Gastrocnemius medialis (tissue), 4 donors: Measurements from ENCODE around the gene RALY.

Experiments
- POLR2A ChIP-seq, 2 donors: fragments of 450-650 bp; IDR thresholded peaks; one replicate each; pipeline ENCODE4 v1.6.1; 2017; ENCODE audit warnings: antibody characterized with exemption in 2 of 2, mild to moderate bottlenecking in 2 of 2, moderate library complexity in 2 of 2
- TF ChIP-seq, protein P1 (sequence below), 5 experiments: fragments of 450-650 bp in 3 of 5; fragments of 200-600 bp in 2 of 5; sonication (generic) in 2 of 5; IDR thresholded peaks in 4 of 5; conservative IDR thresholded peaks in 1 of 5; 1 replicate in 4 of 5; 2 replicates in 1 of 5; pipeline ENCODE4 v1.5.1; 2016 to 2019; ENCODE audit warnings: antibody characterized with exemption in 5 of 5, mild to moderate bottlenecking in 3 of 5, moderate library complexity in 3 of 5

DNA sequence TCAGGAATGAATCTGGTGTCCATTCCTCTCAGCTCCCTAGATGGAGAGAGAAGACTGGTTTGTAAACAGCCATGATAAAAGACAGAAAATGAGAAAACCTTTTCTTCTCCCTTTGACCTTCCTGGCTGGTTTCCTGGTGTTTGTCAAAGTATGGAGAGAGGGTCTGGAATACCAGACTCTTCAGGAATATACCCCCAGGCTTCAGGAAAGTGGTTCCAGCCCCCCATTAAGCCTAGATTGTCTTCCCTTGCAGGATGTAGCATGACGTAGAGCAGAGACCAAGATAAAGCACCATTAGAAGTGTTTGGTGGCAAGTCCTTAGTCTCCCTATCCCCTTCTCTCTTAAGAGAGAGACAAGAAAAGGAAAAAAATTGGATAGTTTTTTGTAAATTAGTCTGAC lies 67.3 kb downstream of the RALY start:
- TF ChIP-seq, protein P1, sequence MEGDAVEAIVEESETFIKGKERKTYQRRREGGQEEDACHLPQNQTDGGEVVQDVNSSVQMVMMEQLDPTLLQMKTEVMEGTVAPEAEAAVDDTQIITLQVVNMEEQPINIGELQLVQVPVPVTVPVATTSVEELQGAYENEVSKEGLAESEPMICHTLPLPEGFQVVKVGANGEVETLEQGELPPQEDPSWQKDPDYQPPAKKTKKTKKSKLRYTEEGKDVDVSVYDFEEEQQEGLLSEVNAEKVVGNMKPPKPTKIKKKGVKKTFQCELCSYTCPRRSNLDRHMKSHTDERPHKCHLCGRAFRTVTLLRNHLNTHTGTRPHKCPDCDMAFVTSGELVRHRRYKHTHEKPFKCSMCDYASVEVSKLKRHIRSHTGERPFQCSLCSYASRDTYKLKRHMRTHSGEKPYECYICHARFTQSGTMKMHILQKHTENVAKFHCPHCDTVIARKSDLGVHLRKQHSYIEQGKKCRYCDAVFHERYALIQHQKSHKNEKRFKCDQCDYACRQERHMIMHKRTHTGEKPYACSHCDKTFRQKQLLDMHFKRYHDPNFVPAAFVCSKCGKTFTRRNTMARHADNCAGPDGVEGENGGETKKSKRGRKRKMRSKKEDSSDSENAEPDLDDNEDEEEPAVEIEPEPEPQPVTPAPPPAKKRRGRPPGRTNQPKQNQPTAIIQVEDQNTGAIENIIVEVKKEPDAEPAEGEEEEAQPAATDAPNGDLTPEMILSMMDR (IDR thresholded peaks at IDR 0.05 in 4 of 5, conservative IDR thresholded peaks at IDR 0.05 in 1 of 5) = no peak
- no peak for TF ChIP-seq POLR2A (IDR thresholded peaks at IDR 0.05)
